Neural progenitor cell (in vitro differentiated cells): ENCODE data around the gene MAMSTR.

Source experiments
- CTCF ChIP-seq: fragments of 200-600 bp; sonication (generic); IDR thresholded peaks from 2 replicates; pipeline ENCODE4 v1.5.1; 2017; ENCODE audit warnings: antibody characterized with exemption, mild to moderate bottlenecking
- EZH2phosphoT487 ChIP-seq: fragments of 200-600 bp; sonication (generic); IDR thresholded peaks from 2 replicates; pipeline ENCODE4 v1.6.1; 2017; ENCODE audit warnings: antibody characterized with exemption

- TF ChIP-seq CTCF (no peak), EZH2phosphoT487 (no peak)
Measured at GRCh38 chr19:48750351-48750750, 30.8 kb upstream of the MAMSTR start.
